Keratinocyte (primary cell): Measurements from ENCODE around the gene LCOR. TPM values are rescaled to one million over a fixed set of nuclear protein-coding genes. Genes with fewer than 3 reads are reported as not detected.
A peak's percentile ranks its signal among the peaks of the same experiment; 100 is the strongest.

Experiments used
- DNase-seq: peaks from one replicate; pipeline ENCODE4 v3.0.0-alpha.2; 2011; ENCODE audit warnings: low read depth, missing footprints, low spot score
- FAIRE-seq: peaks from 2 replicates; lab custom pipeline; 2011; peaks lifted over from hg19 to GRCh38; lab: Jason Lieb, UNC
- H2AFZ ChIP-seq: 2 replicates; pipeline ENCODE4 v1.6.0; 2012; ENCODE audit warnings: low read length, control low read depth, inconsistent platforms; ENCODE audit not compliant: control insufficient read depth
- H3K27ac ChIP-seq: 2 replicates; pipeline ENCODE4 v1.5.1; 2011; ENCODE audit warnings: low read length; ENCODE audit not compliant: control insufficient read depth, insufficient read depth
- H3K27me3 ChIP-seq: 3 replicates; pipeline ENCODE4 v1.6.0; 2011; ENCODE audit warnings: low read length; ENCODE audit not compliant: control insufficient read depth, insufficient read depth; ENCODE audit errors: extremely low read depth
- H3K36me3 ChIP-seq, 2 experiments: 2 replicates in 1 of 2; 3 replicates in 1 of 2; pipeline ENCODE4 v1.5.1; 2011; ENCODE audit warnings: low read length in 2 of 2, mild to moderate bottlenecking in 1 of 2; ENCODE audit not compliant: control insufficient read depth in 2 of 2, insufficient read depth in 2 of 2; ENCODE audit errors: extremely low read depth in 1 of 2
- H3K4me1 ChIP-seq: 3 replicates; pipeline ENCODE4 v1.5.1; 2011; ENCODE audit warnings: low read length; ENCODE audit not compliant: control insufficient read depth, insufficient read depth; ENCODE audit errors: extremely low read depth
- H3K4me2 ChIP-seq: 3 replicates; pipeline ENCODE4 v1.6.0; 2011; ENCODE audit warnings: low read depth, low read length; ENCODE audit not compliant: control insufficient read depth, insufficient read depth; ENCODE audit errors: extremely low read depth
- H3K4me3 ChIP-seq, 3 experiments: fragments of 200-600 bp in 1 of 3; sonication (generic) in 1 of 3; 2 replicates in 2 of 3; 3 replicates in 1 of 3; pipeline ENCODE4 v1.5.1; 2011 to 2016; ENCODE audit warnings: low read length in 3 of 3, mild to moderate bottlenecking in 3 of 3, control low read depth in 2 of 3, inconsistent platforms in 1 of 3, low read depth in 1 of 3, mixed read lengths in 1 of 3, mixed run types in 1 of 3, moderate library complexity in 1 of 3; ENCODE audit not compliant: control insufficient read depth in 2 of 3, insufficient read depth in 2 of 3; ENCODE audit errors: extremely low read depth in 1 of 3
- H3K79me2 ChIP-seq: 2 replicates; pipeline ENCODE4 v1.6.0; 2012; ENCODE audit warnings: low read length; ENCODE audit not compliant: control insufficient read depth, insufficient read depth
- H3K9ac ChIP-seq: 3 replicates; pipeline ENCODE4 v1.6.0; 2011; ENCODE audit warnings: low read length; ENCODE audit not compliant: control insufficient read depth, insufficient read depth; ENCODE audit errors: extremely low read depth
- H3K9me1 ChIP-seq: 3 replicates; pipeline ENCODE4 v1.6.0; 2011; ENCODE audit warnings: low read length; ENCODE audit not compliant: control insufficient read depth, insufficient read depth; ENCODE audit errors: extremely low read depth
- H3K9me3 ChIP-seq: 2 replicates; pipeline ENCODE4 v1.5.1; 2012; ENCODE audit warnings: low read depth, low read length; ENCODE audit not compliant: control insufficient read depth
- H4K20me1 ChIP-seq: 3 replicates; pipeline ENCODE4 v1.6.0; 2011; ENCODE audit warnings: low read length; ENCODE audit not compliant: control insufficient read depth, insufficient read depth; ENCODE audit errors: extremely low read depth
- CTCF ChIP-seq, 3 experiments: IDR thresholded peaks in 1 of 3; conservative IDR thresholded peaks in 1 of 3; optimal IDR thresholded peaks in 1 of 3; 2 replicates in 2 of 3; 3 replicates in 1 of 3; pipeline versions ENCODE3 to v1.5.1; 2011; ENCODE audit warnings: low read length in 3 of 3, mild to moderate bottlenecking in 3 of 3, moderate library complexity in 2 of 3, control low read depth in 1 of 3, inconsistent platforms in 1 of 3; ENCODE audit not compliant: insufficient read depth in 2 of 3; ENCODE audit errors: extremely low read depth in 1 of 3
- EZH2 ChIP-seq: IDR thresholded peaks from one replicate; pipeline ENCODE4 v1.6.1; 2012; ENCODE audit warnings: inconsistent platforms, mild to moderate bottlenecking, low read length, moderate library complexity
- dilution Hi-C: fragments of 300-500 bp; cut with MboI; formaldehyde crosslinking; loops from one replicate; pipeline ENCODE4 v1.7.0; 2020; ENCODE audit warnings: low sequenced_read_pairs; ENCODE audit not compliant: extremely low pct_ligation_motif_present
- polyA plus RNA-seq, 5 experiments: library from polyadenylated mRNA; depleted of rRNA in 3 of 5; stranded (reverse) in 3 of 5; stranded (forward) in 1 of 5; unstranded in 1 of 5; fragments of >200 nt; gene quantifications; 1 replicate in 1 of 5; 2 replicates in 3 of 5; 3 replicates in 1 of 5; pipeline versions ENCODE4 v1.2.1 to v1.2.3, GENCODE V29; 2011 to 2012; ENCODE audit warnings: missing spikeins in 2 of 5, low read depth in 1 of 5, low replicate concordance in 1 of 5

The LCOR gene
- polyA plus RNA-seq, 1 donor (not counting 4 experiments of a cell fraction or from before 2014, with no cell fraction given), result 11.4 TPM

DNA sequence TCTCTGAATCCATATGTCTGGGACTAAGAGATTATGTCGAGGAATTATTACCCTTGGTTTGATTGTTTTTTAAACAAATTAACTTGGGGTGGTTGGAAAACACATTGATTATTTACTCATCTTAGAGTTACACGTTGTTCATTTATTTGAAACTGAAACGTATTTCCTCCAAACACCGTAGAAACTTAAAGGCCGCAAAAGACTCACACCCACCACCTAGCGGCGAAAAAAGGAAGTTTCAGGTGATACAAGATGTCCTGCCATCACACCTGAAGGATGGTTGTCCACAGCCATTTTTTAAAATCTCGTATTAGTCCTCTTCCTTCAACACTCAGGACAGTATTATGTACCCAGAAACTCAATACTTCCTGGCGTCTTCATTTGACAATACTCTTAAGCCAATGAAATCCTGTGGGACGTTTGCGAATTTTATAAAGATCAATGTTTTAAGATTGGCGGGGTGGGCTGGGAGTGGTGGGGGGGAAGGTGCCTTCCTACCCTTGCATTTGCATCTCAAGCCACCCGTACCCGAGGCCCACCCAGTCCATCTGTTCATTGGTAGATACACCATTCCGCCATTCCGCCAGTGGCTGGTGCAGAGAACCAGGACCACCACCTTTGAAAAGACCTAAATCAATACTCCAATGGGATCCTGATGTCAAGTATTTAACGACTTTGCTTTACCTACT is 1.4 kb upstream of the LCOR start:
- no peaks in the 10 kb centered on the region for H3K36me3 ChIP-seq
- H3K9me1 ChIP-seq, result no peaks in the 10 kb centered on the region
- dilution Hi-C loops, result no loop called here
- peaks cover 29% of the 10 kb centered on the region for H3K79me2 ChIP-seq
- H3K27ac ChIP-seq, result peak overlapping the region; percentile 17
- H3K9me3 ChIP-seq, result no peaks in the 10 kb centered on the region
- H3K27me3 ChIP-seq, result no peaks in the 10 kb centered on the region
- peak overlapping the region; percentile 80 for H3K4me2 ChIP-seq
- H3K4me3 ChIP-seq, result peak overlapping the region in 1 of 3 experiments; percentile 58
- no peak overlapping the region for H3K9ac ChIP-seq
- DNase-seq (peak; percentile 44), FAIRE-seq (peak; percentile 43)
- peak overlapping the region; percentile 58 for H2AFZ ChIP-seq
- peaks cover 18% of the 10 kb centered on the region for H3K4me1 ChIP-seq
- no peaks in the 10 kb centered on the region for H4K20me1 ChIP-seq
- peak; percentile 69 to 81 (median 74) for TF ChIP-seq CTCF (optimal IDR thresholded peaks at IDR 0.05 in 1 of 3, IDR thresholded peaks at IDR 0.05 in 1 of 3, conservative IDR thresholded peaks at IDR 0.05 in 1 of 3; ENCODE audit: extremely low read depth in 1 of 3, insufficient read depth in 2 of 3, low read length in 3 of 3)
- TF ChIP-seq EZH2, result no peak

DNA sequence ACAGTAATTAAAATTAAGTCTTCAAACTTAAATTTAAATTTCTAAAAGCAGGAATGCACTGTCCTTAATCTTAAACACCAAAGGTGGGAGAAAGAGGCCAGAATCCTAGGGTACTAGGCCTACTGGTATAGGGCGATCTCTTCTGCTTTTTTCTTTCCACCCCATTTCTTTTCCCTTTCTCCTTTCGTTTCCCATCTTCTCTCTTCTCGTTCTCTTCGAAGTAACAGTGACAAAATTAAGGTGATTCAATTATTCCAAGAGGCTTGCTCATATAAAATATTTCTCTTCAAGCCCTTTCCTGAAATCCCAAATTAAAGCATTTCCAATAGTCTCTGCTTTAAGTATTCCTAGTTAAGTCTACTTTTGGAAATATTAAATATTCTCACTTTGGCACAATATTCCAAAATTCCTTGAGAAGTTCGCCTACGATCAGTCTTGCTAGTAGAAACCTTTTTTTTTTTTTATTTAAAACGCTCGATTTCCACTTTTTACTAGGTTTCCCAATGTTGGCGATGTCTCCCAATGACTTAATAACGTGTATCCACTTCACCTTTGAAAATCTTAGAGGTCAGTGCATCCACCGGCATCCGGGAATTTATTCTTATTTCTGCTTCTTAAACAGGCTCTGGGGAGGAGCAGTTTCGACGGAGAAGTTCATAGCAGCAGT is 765 bp upstream of the LCOR start:
- Histone ChIP-seq H3K4me1 (peaks cover 23% of the 10 kb centered on the region), H3K79me2 (peaks cover 36% of the 10 kb centered on the region), H2AFZ (peak overlapping the region; percentile 77), H4K20me1 (no peaks in the 10 kb centered on the region), H3K4me3 (peak overlapping the region; percentile 58 to 91 (median 65)), H3K27me3 (no peaks in the 10 kb centered on the region), H3K9me3 (no peaks in the 10 kb centered on the region), H3K9me1 (no peaks in the 10 kb centered on the region), H3K9ac (peak overlapping the region; percentile 66), H3K27ac (peak overlapping the region; percentile 70), H3K36me3 (no peaks in the 10 kb centered on the region), H3K4me2 (peak overlapping the region; percentile 80)
- dilution Hi-C loops, result no loop called here
- DNase-seq, result no peak
- no peak for FAIRE-seq
- TF ChIP-seq CTCF (optimal IDR thresholded peaks at IDR 0.05 in 1 of 3, IDR thresholded peaks at IDR 0.05 in 1 of 3, conservative IDR thresholded peaks at IDR 0.05 in 1 of 3; ENCODE audit: extremely low read depth in 1 of 3, insufficient read depth in 2 of 3, low read length in 3 of 3), result no peak
- TF ChIP-seq EZH2, result no peak
